K562 (cell line): ENCODE data around the gene STX3. TPM values are rescaled to one million over a fixed set of nuclear protein-coding genes. Genes with fewer than 3 reads are reported as not detected.
A peak's percentile ranks its signal among the peaks of the same experiment; 100 is the strongest.

Experiments
- ATAC-seq: fragments of 200-7000 bp; cut with Tn5 transposase; 3 replicates; pipeline ENCODE4 v1.9.1; 2020; ENCODE audit warnings: moderate library complexity
- BruUV-seq: library from RNA; stranded (reverse); fragments of 400-500 nt; replicated peaks from 2 replicates; lab custom pipeline; 2021; lab: Mats Ljungman, UMichigan
- CTCF ChIA-PET: fragments of 300-600 bp; formaldehyde crosslinking; extraction: SDS; loops from one replicate; lab custom pipeline; 2021; ENCODE audit warnings: low intra/inter-chr PET ratio; lab: Yijun Ruan, JAX
- POLR2A ChIA-PET: fragments of 300-600, 350-650 bp; sonication (Branson Sonifier 250); formaldehyde crosslinking; extraction: SDS; loops from one replicate; lab custom pipeline; 2021; ENCODE audit warnings: antibody characterized with exemption, inconsistent platforms; lab: Yijun Ruan, JAX
- DNase-seq, 4 experiments: peaks; one replicate each; pipeline versions ENCODE4 v3.0.0 to v3.0.0-alpha.2; 2011 to 2018; ENCODE audit warnings: low spot score in 3 of 4, mixed read lengths in 3 of 4; ENCODE audit errors: extremely low read depth in 1 of 4
- FAIRE-seq: peaks from 2 replicates; lab custom pipeline; 2011; peaks lifted over from hg19 to GRCh38; lab: Jason Lieb, UNC
- H2AFZ ChIP-seq: 2 replicates; pipeline ENCODE4 v1.6.0; 2011; ENCODE audit warnings: low read depth, low read length, control low read depth, inconsistent platforms
- H3K27ac ChIP-seq: fragments of 200-600 bp; 3 replicates; pipeline ENCODE4 v1.8.0; 2011; ENCODE audit warnings: low read depth, mild to moderate bottlenecking, control low read depth, inconsistent platforms, low read length, moderate library complexity, mixed read lengths; ENCODE audit errors: extremely low read depth
- H3K27me3 ChIP-seq, 2 experiments: fragments of 300-600 bp in 1 of 2; 2 replicates in 1 of 2; 3 replicates in 1 of 2; pipeline versions ENCODE4 v1.6.0 to v1.8.0; 2011; ENCODE audit warnings: inconsistent platforms in 2 of 2, low read length in 2 of 2, mild to moderate bottlenecking in 1 of 2, mixed read lengths in 1 of 2, moderate library complexity in 1 of 2; ENCODE audit not compliant: control insufficient read depth in 2 of 2, insufficient read depth in 2 of 2
- H3K36me3 ChIP-seq: fragments of 300-600 bp; 3 replicates; pipeline ENCODE4 v1.8.0; 2011; ENCODE audit warnings: mild to moderate bottlenecking, low read length, inconsistent platforms; ENCODE audit not compliant: control insufficient read depth, insufficient read depth
- H3K4me1 ChIP-seq, 2 experiments: fragments of 200-600 bp in 1 of 2; replicated peaks in 1 of 2; 2 replicates in 1 of 2; 3 replicates in 1 of 2; pipeline versions ENCODE4 v1.5.1 to v1.8.0; 2011; ENCODE audit warnings: inconsistent platforms in 2 of 2, low read length in 2 of 2, mild to moderate bottlenecking in 1 of 2, mixed read lengths in 1 of 2, moderate library complexity in 1 of 2; ENCODE audit not compliant: control insufficient read depth in 2 of 2, insufficient read depth in 2 of 2
- H3K4me2 ChIP-seq: 2 replicates; pipeline ENCODE4 v1.6.1; 2011; ENCODE audit warnings: low read length, control low read depth, inconsistent platforms, mixed read lengths; ENCODE audit not compliant: insufficient read depth
- H3K4me3 ChIP-seq: fragments of 200-600 bp; sonication (generic), shearing (Covaris generic); 2 replicates; pipeline ENCODE4 v1.5.1; 2016; ENCODE audit warnings: control low read depth, inconsistent platforms
- H3K79me2 ChIP-seq: fragments of 200-600 bp; 3 replicates; pipeline ENCODE4 v1.8.0; 2011; ENCODE audit warnings: low read length, inconsistent platforms; ENCODE audit not compliant: control insufficient read depth, insufficient read depth
- H3K9ac ChIP-seq, 2 experiments: 2 replicates each; pipeline versions ENCODE4 v1.6.0 to v1.6.1; 2011; ENCODE audit warnings: low read depth in 2 of 2, low read length in 2 of 2, control low read depth in 1 of 2, inconsistent platforms in 1 of 2, mild to moderate bottlenecking in 1 of 2, mixed read lengths in 1 of 2; ENCODE audit not compliant: insufficient read depth in 1 of 2
- H3K9me1 ChIP-seq: one replicate; pipeline ENCODE4 v1.6.0; 2011; ENCODE audit warnings: inconsistent platforms, mild to moderate bottlenecking, low read length, moderate library complexity; ENCODE audit not compliant: control insufficient read depth, insufficient read depth
- H3K9me3 ChIP-seq: replicated peaks from 2 replicates; pipeline ENCODE4 v1.5.1; 2011; ENCODE audit warnings: low read depth, low read length, inconsistent platforms; ENCODE audit not compliant: control insufficient read depth, insufficient read depth
- H4K20me1 ChIP-seq: replicated peaks from 2 replicates; pipeline ENCODE4 v1.6.1; 2011; ENCODE audit warnings: low read length, inconsistent platforms, mixed read lengths; ENCODE audit not compliant: control insufficient read depth, insufficient read depth
- ARNT ChIP-seq, 2 experiments: fragments of 450-650 bp; IDR thresholded peaks; 2 replicates each; pipeline ENCODE4 v1.6.1; 2016; ENCODE audit warnings: mild to moderate bottlenecking in 1 of 2
- HDGF ChIP-seq: fragments of 450-650 bp; IDR thresholded peaks from 2 replicates; pipeline ENCODE4 v1.6.1; 2016
- WGBS: fragments of 100-300 bp; shearing (Covaris generic); methylation state at CpG from one replicate; pipeline ENCODE4 v1.1.6; 2016; ENCODE audit warnings: low coverage, mixed read lengths; ENCODE audit not compliant: insufficient coverage; ENCODE audit errors: missing lambda C conversion rate; 5-methylcytosine and 5-hydroxymethylcytosine counted together
- in situ Hi-C: fragments of 300-500 bp; cut with MboI; formaldehyde crosslinking; loops from 4 replicates; pipeline ENCODE4 v1.15.0; 2018; ENCODE audit warnings: inconsistent platforms, mixed read lengths
- intact Hi-C: fragments of 100-400 bp; cut with micrococcal nuclease; formaldehyde crosslinking; loops from 2 replicates; pipeline ENCODE4 v1.14.2; 2022
- polyA plus RNA-seq, 8 experiments: library from polyadenylated mRNA; depleted of rRNA in 4 of 8; stranded (reverse) in 5 of 8; unstranded in 3 of 8; fragments of >200 nt; fragmentation: Nextera tagmentation in 2 of 8; fragmentation: Illumina TruSeq in 1 of 8; extraction: Ambion mirVana in 2 of 8; extraction: Trizol in 1 of 8; gene quantifications; 2 replicates each; pipeline versions ENCODE4 v1.2.1 to v1.2.3, GENCODE V29; 2011 to 2014; ENCODE audit warnings: inconsistent platforms in 1 of 8, missing spikeins in 1 of 8
- total RNA-seq, 7 experiments: library from RNA; depleted of rRNA in 6 of 7; stranded (reverse); fragments of >200 nt in 6 of 7; fragmentation: Illumina TruSeq in 2 of 7; extraction: Trizol in 2 of 7; gene quantifications; 2 replicates each; pipeline versions ENCODE4 v1.2.1 to v1.2.3, GENCODE V29; 2011 to 2021; ENCODE audit warnings: low replicate concordance in 1 of 7
- TF ChIP-seq, protein P1 (sequence below), 2 experiments: fragments of 450-650 bp; formaldehyde crosslinking in 1 of 2; IDR thresholded peaks; 2 replicates each; pipeline versions ENCODE4 v1.4.0 to v1.6.1; 2014 to 2020; ENCODE audit warnings: mild to moderate bottlenecking in 2 of 2, borderline replicate concordance in 1 of 2, low read depth in 1 of 2
- TF ChIP-seq, protein P2 (sequence below): fragments of 450-650 bp; IDR thresholded peaks from 2 replicates; pipeline ENCODE4 v1.6.1; 2016; ENCODE audit warnings: low read depth

The STX3 gene
- total and polyA plus RNA-seq, 9 of the 15 experiments (the other 6 are each of a cell fraction or from before 2014, with no cell fraction given): 12.0 to 91.6 (median 48.7) TPM

DNA sequence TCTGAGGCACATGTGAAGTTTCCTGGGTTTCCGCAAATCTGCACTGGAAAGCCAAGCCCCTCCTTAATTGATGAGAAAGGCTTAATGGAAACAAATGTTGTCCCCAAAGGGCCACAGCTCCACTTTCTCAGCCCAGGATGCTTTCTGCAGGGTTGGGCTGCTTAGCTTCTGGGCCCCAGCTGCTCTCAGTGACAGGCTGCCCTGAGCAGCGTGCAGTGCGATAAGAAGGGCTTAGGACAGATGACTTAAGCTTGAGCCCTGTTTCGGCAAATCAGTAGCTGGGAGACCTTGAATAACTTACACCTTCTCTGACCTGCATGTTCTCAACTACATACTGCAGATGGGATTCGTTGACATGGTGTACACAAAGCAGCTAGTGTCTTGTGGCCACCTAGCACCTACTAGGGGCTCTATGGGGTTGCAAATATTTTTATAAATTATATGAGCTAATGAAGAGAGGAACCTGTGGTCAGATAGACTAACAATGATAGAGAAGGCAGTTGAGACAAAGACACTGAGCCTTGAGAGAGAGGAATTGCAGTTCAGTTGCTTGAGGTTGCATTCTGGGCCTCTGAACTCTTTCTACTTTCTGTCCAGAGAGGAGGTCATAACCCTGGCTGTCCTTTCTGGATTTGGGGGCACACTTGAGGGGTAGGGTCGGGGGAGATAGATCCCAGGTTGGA lies 11.5 kb downstream of the STX3 start:
- WGBS: 9% methylated on average over 6 of the region's 6 CpGs
- Histone ChIP-seq H3K4me2 (peak overlapping the region; percentile 30; the same call in 1 of the 2 replicates), H3K9me3 (no peaks in the 10 kb centered on the region), H3K4me1 (peaks cover 20 to 39% of the 10 kb centered on the region in 2 experiments), H3K79me2 (peaks cover 69% of the 10 kb centered on the region), H2AFZ (no peak overlapping the region), H3K9me1 (peaks cover 2% of the 10 kb centered on the region), H3K4me3 (no peak overlapping the region), H3K27ac (peak overlapping the region; percentile 14; the same call in 1 of the 3 replicates), H3K9ac (no peak overlapping the region; a peak in 1 of 4 replicates), H3K27me3 (no peaks in the 10 kb centered on the region), H3K36me3 (peaks cover 23% of the 10 kb centered on the region; the same call in 2 of the 3 replicates), H4K20me1 (peaks cover 23% of the 10 kb centered on the region)
- in situ Hi-C loops: no loop called here
- DNase-seq (peak; percentile 34 to 83 (median 55)), FAIRE-seq (peak; percentile 91), ATAC-seq (peak; percentile 97)
- CTCF ChIA-PET: no interaction called here
- BruUV-seq: no TSS peak
- POLR2A ChIA-PET: interaction anchor here (0.9 to 3.4 kb wide), 4 partner anchors 9 to 27 kb away, joined by 3 to 32 read pairs (median 6); partner anchors contain the start of gene STX3
- intact Hi-C loops: no loop called here
- TF ChIP-seq HDGF: no peak
- TF ChIP-seq, protein P1, sequence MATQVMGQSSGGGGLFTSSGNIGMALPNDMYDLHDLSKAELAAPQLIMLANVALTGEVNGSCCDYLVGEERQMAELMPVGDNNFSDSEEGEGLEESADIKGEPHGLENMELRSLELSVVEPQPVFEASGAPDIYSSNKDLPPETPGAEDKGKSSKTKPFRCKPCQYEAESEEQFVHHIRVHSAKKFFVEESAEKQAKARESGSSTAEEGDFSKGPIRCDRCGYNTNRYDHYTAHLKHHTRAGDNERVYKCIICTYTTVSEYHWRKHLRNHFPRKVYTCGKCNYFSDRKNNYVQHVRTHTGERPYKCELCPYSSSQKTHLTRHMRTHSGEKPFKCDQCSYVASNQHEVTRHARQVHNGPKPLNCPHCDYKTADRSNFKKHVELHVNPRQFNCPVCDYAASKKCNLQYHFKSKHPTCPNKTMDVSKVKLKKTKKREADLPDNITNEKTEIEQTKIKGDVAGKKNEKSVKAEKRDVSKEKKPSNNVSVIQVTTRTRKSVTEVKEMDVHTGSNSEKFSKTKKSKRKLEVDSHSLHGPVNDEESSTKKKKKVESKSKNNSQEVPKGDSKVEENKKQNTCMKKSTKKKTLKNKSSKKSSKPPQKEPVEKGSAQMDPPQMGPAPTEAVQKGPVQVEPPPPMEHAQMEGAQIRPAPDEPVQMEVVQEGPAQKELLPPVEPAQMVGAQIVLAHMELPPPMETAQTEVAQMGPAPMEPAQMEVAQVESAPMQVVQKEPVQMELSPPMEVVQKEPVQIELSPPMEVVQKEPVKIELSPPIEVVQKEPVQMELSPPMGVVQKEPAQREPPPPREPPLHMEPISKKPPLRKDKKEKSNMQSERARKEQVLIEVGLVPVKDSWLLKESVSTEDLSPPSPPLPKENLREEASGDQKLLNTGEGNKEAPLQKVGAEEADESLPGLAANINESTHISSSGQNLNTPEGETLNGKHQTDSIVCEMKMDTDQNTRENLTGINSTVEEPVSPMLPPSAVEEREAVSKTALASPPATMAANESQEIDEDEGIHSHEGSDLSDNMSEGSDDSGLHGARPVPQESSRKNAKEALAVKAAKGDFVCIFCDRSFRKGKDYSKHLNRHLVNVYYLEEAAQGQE (IDR thresholded peaks at IDR 0.05; ENCODE audit: borderline replicate concordance): no peak
- TF ChIP-seq, protein P1 (CRISPR knock-in tag; IDR thresholded peaks at IDR 0.05; ENCODE audit: low read depth): no peak
- no peak for TF ChIP-seq ARNT (IDR thresholded peaks at IDR 0.05)
- TF ChIP-seq, protein P2, sequence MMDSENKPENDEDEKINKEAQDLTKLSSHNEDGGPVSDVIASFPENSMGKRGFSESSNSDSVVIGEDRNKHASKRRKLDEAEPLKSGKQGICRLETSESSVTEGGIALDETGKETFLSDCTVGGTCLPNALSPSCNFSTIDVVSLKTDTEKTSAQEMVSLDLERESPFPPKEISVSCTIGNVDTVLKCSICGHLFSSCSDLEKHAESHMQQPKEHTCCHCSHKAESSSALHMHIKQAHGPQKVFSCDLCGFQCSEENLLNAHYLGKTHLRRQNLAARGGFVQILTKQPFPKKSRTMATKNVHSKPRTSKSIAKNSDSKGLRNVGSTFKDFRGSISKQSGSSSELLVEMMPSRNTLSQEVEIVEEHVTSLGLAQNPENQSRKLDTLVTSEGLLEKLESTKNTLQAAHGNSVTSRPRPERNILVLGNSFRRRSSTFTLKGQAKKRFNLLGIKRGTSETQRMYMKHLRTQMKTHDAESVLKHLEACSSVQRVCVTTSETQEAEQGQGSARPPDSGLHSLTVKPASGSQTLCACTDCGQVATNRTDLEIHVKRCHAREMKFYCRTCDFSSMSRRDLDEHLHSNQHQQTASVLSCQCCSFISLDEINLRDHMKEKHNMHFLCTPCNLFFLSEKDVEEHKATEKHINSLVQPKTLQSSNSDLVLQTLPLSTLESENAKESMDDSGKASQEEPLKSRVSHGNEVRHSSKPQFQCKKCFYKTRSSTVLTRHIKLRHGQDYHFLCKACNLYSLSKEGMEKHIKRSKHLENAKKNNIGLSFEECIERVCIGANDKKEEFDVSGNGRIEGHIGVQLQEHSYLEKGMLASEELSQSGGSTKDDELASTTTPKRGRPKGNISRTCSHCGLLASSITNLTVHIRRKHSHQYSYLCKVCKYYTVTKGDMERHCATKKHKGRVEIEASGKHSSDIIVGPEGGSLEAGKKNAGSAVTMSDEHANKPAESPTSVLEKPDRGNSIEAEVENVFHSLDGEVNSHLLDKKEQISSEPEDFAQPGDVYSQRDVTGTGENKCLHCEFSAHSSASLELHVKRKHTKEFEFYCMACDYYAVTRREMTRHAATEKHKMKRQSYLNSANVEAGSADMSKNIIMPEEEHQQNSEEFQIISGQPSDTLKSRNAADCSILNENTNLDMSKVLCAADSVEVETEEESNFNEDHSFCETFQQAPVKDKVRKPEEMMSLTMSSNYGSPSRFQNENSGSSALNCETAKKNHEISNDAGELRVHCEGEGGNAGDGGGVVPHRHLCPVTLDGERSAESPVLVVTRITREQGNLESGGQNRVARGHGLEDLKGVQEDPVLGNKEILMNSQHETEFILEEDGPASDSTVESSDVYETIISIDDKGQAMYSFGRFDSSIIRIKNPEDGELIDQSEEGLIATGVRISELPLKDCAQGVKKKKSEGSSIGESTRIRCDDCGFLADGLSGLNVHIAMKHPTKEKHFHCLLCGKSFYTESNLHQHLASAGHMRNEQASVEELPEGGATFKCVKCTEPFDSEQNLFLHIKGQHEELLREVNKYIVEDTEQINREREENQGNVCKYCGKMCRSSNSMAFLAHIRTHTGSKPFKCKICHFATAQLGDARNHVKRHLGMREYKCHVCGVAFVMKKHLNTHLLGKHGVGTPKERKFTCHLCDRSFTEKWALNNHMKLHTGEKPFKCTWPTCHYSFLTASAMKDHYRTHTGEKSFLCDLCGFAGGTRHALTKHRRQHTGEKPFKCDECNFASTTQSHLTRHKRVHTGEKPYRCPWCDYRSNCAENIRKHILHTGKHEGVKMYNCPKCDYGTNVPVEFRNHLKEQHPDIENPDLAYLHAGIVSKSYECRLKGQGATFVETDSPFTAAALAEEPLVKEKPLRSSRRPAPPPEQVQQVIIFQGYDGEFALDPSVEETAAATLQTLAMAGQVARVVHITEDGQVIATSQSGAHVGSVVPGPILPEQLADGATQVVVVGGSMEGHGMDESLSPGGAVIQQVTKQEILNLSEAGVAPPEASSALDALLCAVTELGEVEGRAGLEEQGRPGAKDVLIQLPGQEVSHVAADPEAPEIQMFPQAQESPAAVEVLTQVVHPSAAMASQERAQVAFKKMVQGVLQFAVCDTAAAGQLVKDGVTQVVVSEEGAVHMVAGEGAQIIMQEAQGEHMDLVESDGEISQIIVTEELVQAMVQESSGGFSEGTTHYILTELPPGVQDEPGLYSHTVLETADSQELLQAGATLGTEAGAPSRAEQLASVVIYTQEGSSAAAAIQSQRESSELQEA: no peak
